Mucosa of descending colon (tissue), 3 donors: ENCODE results near the gene PGBD5. TPM values are rescaled to one million over a fixed set of nuclear protein-coding genes. Genes with fewer than 3 reads are reported as not detected.

Source experiments
- ATAC-seq: fragments of 200-7000 bp; cut with Tn5 transposase; one replicate; pipeline ENCODE4 v1.9.1; 2020; ENCODE audit warnings: mild to moderate bottlenecking, moderate library complexity
- DNase-seq, 3 donors: peaks; one replicate each; pipeline ENCODE4 v3.0.0-alpha.2; 2020
- H3K36me3 ChIP-seq: fragments of 200-600 bp; one replicate; pipeline ENCODE4 v1.8.0; 2021; ENCODE audit warnings: low read depth, mild to moderate bottlenecking
- H3K4me1 ChIP-seq: fragments of 200-600 bp; one replicate; pipeline ENCODE4 v1.8.0; 2021; ENCODE audit warnings: low read depth, mild to moderate bottlenecking
- H3K4me3 ChIP-seq: fragments of 200-600 bp; one replicate; pipeline ENCODE4 v1.8.0; 2021; ENCODE audit warnings: mild to moderate bottlenecking
- H3K9me3 ChIP-seq: fragments of 200-600 bp; one replicate; pipeline ENCODE4 v1.8.0; 2021; ENCODE audit warnings: mild to moderate bottlenecking
- intact Hi-C, 2 donors: fragments of 100-400 bp; cut with DNase I in 1 of 2; cut with micrococcal nuclease in 1 of 2; formaldehyde crosslinking; loops; one replicate each; pipeline versions ENCODE4 v1.11.0 to v1.11.1; 2022; cut with DNase I, micrococcal nuclease
- total RNA-seq, 3 donors: library from RNA; stranded (reverse); fragmentation: NEBNext Ultra II Directional in 2 of 3; extraction: Animal tissue kit (Norgen Biotek cat#: 25700) in 2 of 3; gene quantifications; one replicate each; pipeline versions ENCODE4 v1.2.1 to v1.2.4, GENCODE V29; 2021 to 2023
- TF ChIP-seq, protein P1 (sequence below): fragments of 200-600 bp; IDR thresholded peaks from one replicate; pipeline ENCODE4 v1.8.0; 2022; ENCODE audit warnings: antibody characterized with exemption, mild to moderate bottlenecking
- donor health status: DM: no; HTN: no; CAD: no; lungs with moderate emphysema.
- donor health status: DM: no; HTN: no; CAD: no.
- donor health status: DM: no; HTN: yes; CAD: no.

PGBD5 gene
- total RNA-seq, 3 donors from 2014 or later, result 1.4 to 3.2 (median 2.7) TPM

- H3K4me1 ChIP-seq, result no peaks in the 10 kb centered on the region
- DNase-seq (no peak), ATAC-seq (no peak)
- intact Hi-C loops, result no loop called here
- no peaks in the 10 kb centered on the region for H3K9me3 ChIP-seq
- no peaks in the 10 kb centered on the region for H3K36me3 ChIP-seq
- H3K4me3 ChIP-seq, result no peak overlapping the region
- TF ChIP-seq, protein P1, sequence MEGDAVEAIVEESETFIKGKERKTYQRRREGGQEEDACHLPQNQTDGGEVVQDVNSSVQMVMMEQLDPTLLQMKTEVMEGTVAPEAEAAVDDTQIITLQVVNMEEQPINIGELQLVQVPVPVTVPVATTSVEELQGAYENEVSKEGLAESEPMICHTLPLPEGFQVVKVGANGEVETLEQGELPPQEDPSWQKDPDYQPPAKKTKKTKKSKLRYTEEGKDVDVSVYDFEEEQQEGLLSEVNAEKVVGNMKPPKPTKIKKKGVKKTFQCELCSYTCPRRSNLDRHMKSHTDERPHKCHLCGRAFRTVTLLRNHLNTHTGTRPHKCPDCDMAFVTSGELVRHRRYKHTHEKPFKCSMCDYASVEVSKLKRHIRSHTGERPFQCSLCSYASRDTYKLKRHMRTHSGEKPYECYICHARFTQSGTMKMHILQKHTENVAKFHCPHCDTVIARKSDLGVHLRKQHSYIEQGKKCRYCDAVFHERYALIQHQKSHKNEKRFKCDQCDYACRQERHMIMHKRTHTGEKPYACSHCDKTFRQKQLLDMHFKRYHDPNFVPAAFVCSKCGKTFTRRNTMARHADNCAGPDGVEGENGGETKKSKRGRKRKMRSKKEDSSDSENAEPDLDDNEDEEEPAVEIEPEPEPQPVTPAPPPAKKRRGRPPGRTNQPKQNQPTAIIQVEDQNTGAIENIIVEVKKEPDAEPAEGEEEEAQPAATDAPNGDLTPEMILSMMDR, result no peak
Observed at GRCh38 chr1:230415405-230416132, 10.6 kb downstream of the PGBD5 start.

DNA sequence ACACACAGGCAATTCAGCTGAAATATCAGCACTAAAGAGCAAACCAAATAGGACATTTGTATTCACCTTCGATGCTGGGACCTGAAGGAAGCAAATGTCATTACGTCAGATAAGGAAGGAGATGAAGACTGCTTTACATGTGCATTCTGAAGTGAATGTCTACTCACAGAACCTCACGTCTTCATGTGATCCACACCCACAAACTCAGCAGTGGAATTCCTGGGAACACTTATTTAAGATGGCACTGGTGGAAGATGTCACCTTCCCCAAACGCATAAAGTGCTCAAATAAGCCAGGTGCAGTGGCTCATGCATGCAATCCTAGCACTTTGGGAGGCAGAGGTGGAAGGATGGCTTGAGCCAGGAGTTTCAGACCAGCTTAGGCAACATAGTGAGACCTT is 11.4 kb downstream of the PGBD5 start:
- Histone ChIP-seq H3K9me3 (no peaks in the 10 kb centered on the region), H3K36me3 (no peaks in the 10 kb centered on the region), H3K4me1 (no peaks in the 10 kb centered on the region), H3K4me3 (no peak overlapping the region)
- DNase-seq, result no peak
- intact Hi-C loops, result no loop called here
- ATAC-seq, result no peak
- TF ChIP-seq, protein P1, result no peak

GRCh38 chr1:230414102-230414501 is 12.0 kb downstream of the PGBD5 start:
- TF ChIP-seq, protein P1, result no peak
- ATAC-seq, result no peak

GRCh38 chr1:230413061-230413460 is 13.1 kb downstream of the PGBD5 start:
- no peak overlapping the region for H3K4me3 ChIP-seq
- intact Hi-C loops, result no loop called here
- no peaks in the 10 kb centered on the region for H3K9me3 ChIP-seq
- no peaks in the 10 kb centered on the region for H3K4me1 ChIP-seq
- TF ChIP-seq, protein P1, result no peak
- DNase-seq (no peak), ATAC-seq (no peak)
- H3K36me3 ChIP-seq, result no peaks in the 10 kb centered on the region

More at GRCh38 chr1:230414102-230414501, 12.0 kb downstream of the PGBD5 start:
- no peaks in the 10 kb centered on the region for H3K36me3 ChIP-seq
- no peak overlapping the region for H3K4me3 ChIP-seq
- intact Hi-C loops, result no loop called here
- H3K9me3 ChIP-seq, result no peaks in the 10 kb centered on the region
- H3K4me1 ChIP-seq, result no peaks in the 10 kb centered on the region
- no peak for DNase-seq

DNA sequence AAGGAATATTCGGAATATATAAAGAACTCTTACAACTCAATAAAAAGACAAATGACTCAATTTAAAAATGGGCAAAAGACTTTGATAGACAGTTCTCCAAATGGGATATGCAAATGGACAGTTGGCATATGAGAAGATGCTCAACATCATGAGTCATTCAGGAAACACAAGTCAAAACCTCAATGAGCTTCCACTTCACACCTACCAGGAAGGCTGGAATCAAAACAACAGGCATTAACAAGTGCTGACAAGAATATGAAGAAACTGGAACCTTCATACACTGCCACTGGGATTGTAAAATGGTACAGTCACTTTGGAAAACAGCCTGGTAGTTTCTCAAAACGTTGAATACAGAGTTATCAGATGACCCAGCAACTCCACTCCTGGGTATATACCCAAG is 17.2 kb downstream of the PGBD5 start:
- Histone ChIP-seq H3K36me3 (no peaks in the 10 kb centered on the region), H3K4me1 (no peaks in the 10 kb centered on the region), H3K4me3 (no peak overlapping the region), H3K9me3 (no peaks in the 10 kb centered on the region)
- ATAC-seq, result no peak
- no peak for DNase-seq
- intact Hi-C loops, result no loop called here
- TF ChIP-seq, protein P1, result no peak
